A549 (cell line): Measurements from ENCODE around the gene CTDP1.
"Not testable (repeated sequence)": the region's sequence is repeated elsewhere in the genome, so short reads cannot be mapped to it uniquely, and the experiment has no call there.

Source experiments
- CTCF ChIP-seq: fragments of >200 bp; sonication (Bioruptor Twin); formaldehyde crosslinking; IDR thresholded peaks from 3 replicates; pipeline ENCODE4 v1.5.1; 2016
- EP300 ChIP-seq, 2 experiments: fragments of >200 bp; sonication (Bioruptor Twin); formaldehyde crosslinking; IDR thresholded peaks; 2 replicates in 1 of 2; 3 replicates in 1 of 2; pipeline ENCODE4 v1.6.1; 2016 to 2017
- HDAC2 ChIP-seq: fragments of 200-600 bp; sonication (generic); IDR thresholded peaks from 2 replicates; pipeline ENCODE4 v1.6.1; 2016
- POLR2A ChIP-seq: IDR thresholded peaks from 2 replicates; pipeline ENCODE4 v1.6.1; 2012; ENCODE audit warnings: mild to moderate bottlenecking, low read length
- RAD21 ChIP-seq, 2 experiments: fragments of >200 bp in 1 of 2; sonication (Bioruptor Twin) in 1 of 2; formaldehyde crosslinking in 1 of 2; IDR thresholded peaks in 1 of 2; conservative IDR thresholded peaks in 1 of 2; 2 replicates in 1 of 2; 3 replicates in 1 of 2; pipeline ENCODE4 v1.6.1; 2012 to 2018; ENCODE audit warnings: inconsistent platforms in 1 of 2
- RCOR1 ChIP-seq: fragments of 150-350 bp; IDR thresholded peaks from 2 replicates; pipeline ENCODE4 v1.6.1; 2014; ENCODE audit warnings: antibody characterized with exemption, low read length, low read depth
- SMC3 ChIP-seq: fragments of >200 bp; sonication (Bioruptor Twin); formaldehyde crosslinking; IDR thresholded peaks from 3 replicates; pipeline ENCODE4 v1.6.1; 2018; ENCODE audit warnings: inconsistent platforms
- SREBF2 ChIP-seq: fragments of 450-650 bp; IDR thresholded peaks from 2 replicates; pipeline ENCODE4 v1.6.1; 2014; ENCODE audit warnings: mild to moderate bottlenecking, moderate library complexity
- ZSCAN20 ChIP-seq: fragments of 250-450 bp; sonication (Bioruptor Pico); IDR thresholded peaks from 2 replicates; pipeline ENCODE4 v1.8.0; 2022; ENCODE audit warnings: mild to moderate bottlenecking, moderate library complexity

GRCh38 chr18:79740047-79740446, 60.4 kb downstream of the CTDP1 start:
- not testable (repeated sequence) for TF ChIP-seq CTCF; EP300 (IDR thresholded peaks at IDR 0.05); HDAC2; ZSCAN20 (CRISPR knock-in tag); SREBF2; POLR2A; SMC3; RAD21 (conservative IDR thresholded peaks at IDR 0.05 in 1 of 2, IDR thresholded peaks at IDR 0.05 in 1 of 2); RCOR1
